Glomerular visceral epithelial cell (primary cell): ENCODE results near the gene BBS5.

Experiments
- DNase-seq: peaks from one replicate; pipeline ENCODE4 v3.0.0-alpha.2; 2016; ENCODE audit errors: extremely low spot score

Gene BBS5

DNA sequence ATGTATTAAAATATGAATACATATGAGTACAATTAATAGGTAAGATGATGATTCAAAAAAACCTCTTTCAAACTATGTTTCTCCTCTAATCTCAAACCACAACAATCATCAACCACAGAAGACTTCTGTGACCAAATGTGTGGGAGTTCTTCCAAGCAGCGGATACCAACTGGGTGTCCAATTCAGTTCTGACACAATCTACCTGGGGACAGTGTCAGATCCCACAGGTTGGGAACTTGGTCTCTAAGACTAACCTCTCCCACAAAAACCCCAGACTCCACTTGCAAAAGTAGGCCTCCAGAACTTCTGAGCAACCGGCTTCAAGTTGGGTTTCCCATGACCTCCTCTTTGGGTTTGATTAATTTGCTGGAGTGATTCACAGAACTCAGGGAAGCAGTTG lies 67.5 kb downstream of the BBS5 start:
- no peak for DNase-seq
